Esophagus muscularis mucosa (tissue), 4 donors: Measurements from ENCODE around the gene CHFR. TPM values are rescaled to one million over a fixed set of nuclear protein-coding genes. Genes with fewer than 3 reads are reported as not detected.
"Not testable (repeated sequence)": the region's sequence is repeated elsewhere in the genome, so short reads cannot be mapped to it uniquely, and the experiment has no call there.

ENCODE experiments used
- DNase-seq: peaks from one replicate; pipeline ENCODE4 v3.0.0-alpha.2; 2017; ENCODE audit errors: extremely low spot score
- H3K27ac ChIP-seq, 4 donors: fragments of 200-600 bp; sonication (generic); replicated peaks in 1 of 4; 1 replicate in 3 of 4; 2 replicates in 1 of 4; pipeline ENCODE4 v1.5.1; 2016 to 2019; ENCODE audit warnings: mild to moderate bottlenecking in 1 of 4
- H3K27me3 ChIP-seq, 4 donors: fragments of 200-600 bp; sonication (generic); one replicate each; pipeline versions ENCODE4 v1.5.1 to v1.6.0; 2016 to 2019
- H3K36me3 ChIP-seq, 4 donors: fragments of 200-600 bp; sonication (generic); one replicate each; pipeline ENCODE4 v1.5.1; 2016 to 2019
- H3K4me1 ChIP-seq, 4 donors: fragments of 200-600 bp; sonication (generic); one replicate each; pipeline ENCODE4 v1.5.1; 2016 to 2019
- H3K4me3 ChIP-seq, 4 donors: fragments of 200-600 bp; sonication (generic); 1 replicate in 2 of 4; 2 replicates in 2 of 4; pipeline ENCODE4 v1.5.1; 2016 to 2019; ENCODE audit warnings: mild to moderate bottlenecking in 4 of 4, moderate library complexity in 1 of 4
- H3K9me3 ChIP-seq, 4 donors: fragments of 200-600 bp; sonication (generic); 1 replicate in 3 of 4; 2 replicates in 1 of 4; pipeline ENCODE4 v1.5.1; 2016 to 2019
- EP300 ChIP-seq: sonication (generic); formaldehyde crosslinking; IDR thresholded peaks from one replicate; pipeline ENCODE4 v1.6.1; 2017; ENCODE audit warnings: antibody characterized with exemption
- POLR2A ChIP-seq: fragments of 450-650 bp; IDR thresholded peaks from one replicate; pipeline ENCODE4 v1.6.1; 2017; ENCODE audit warnings: antibody characterized with exemption, moderate library complexity, mild to moderate bottlenecking, low read depth
- POLR2AphosphoS5 ChIP-seq, 2 donors: sonication (generic); formaldehyde crosslinking; IDR thresholded peaks; one replicate each; pipeline ENCODE4 v1.6.1; 2017; ENCODE audit warnings: antibody characterized with exemption in 2 of 2
- WGBS: methylation state at CpG from one replicate; pipeline ENCODE4 v1.1.5; 2018; 5-methylcytosine and 5-hydroxymethylcytosine counted together
- intact Hi-C: fragments of 100-400 bp; cut with DNase I; formaldehyde crosslinking; loops from one replicate; pipeline ENCODE4 v1.15.1; 2023
- total RNA-seq, 4 donors: library from RNA; depleted of rRNA; stranded (reverse); fragments of >200 nt; gene quantifications; one replicate each; pipeline versions ENCODE4 v1.1.0 to v1.2.1, GENCODE V29; 2016
- TF ChIP-seq, protein P1 (sequence below), 3 experiments: fragments of 200-600 bp in 2 of 3; fragments of 450-650 bp in 1 of 3; sonication (generic) in 2 of 3; IDR thresholded peaks; one replicate each; pipeline ENCODE4 v1.5.1; 2017 to 2019; ENCODE audit warnings: antibody characterized with exemption in 3 of 3, mild to moderate bottlenecking in 2 of 3, moderate library complexity in 1 of 3

Gene CHFR
- total RNA-seq, 4 donors from 2014 or later: 35.7 to 41.7 (median 40.0) TPM

GRCh38 chr12:132847363-132848356, 39.7 kb downstream of the CHFR start:
- Histone ChIP-seq H3K27ac (no peak overlapping the region), H3K36me3 (peaks cover 69 to 99% (median 97%) of the 10 kb centered on the region in 4 donors), H3K27me3 (no peaks in the 10 kb centered on the region)

GRCh38 chr12:132844681-132845080, 42.7 kb downstream of the CHFR start:
- H3K27me3 ChIP-seq, H3K27ac ChIP-seq, H3K4me1 ChIP-seq, H3K9me3 ChIP-seq, DNase-seq, H3K4me3 ChIP-seq, intact Hi-C loops: not testable (repeated sequence)
- WGBS: 97% methylated on average over 11 of the region's 11 CpGs
- H3K36me3 ChIP-seq: peaks cover 59 to 99% (median 97%) of the 10 kb centered on the region in 4 donors

More at GRCh38 chr12:132847363-132848356, 39.7 kb downstream of the CHFR start:
- no peaks in the 10 kb centered on the region for H3K4me1 ChIP-seq
- intact Hi-C loops: no loop called here
- H3K9me3 ChIP-seq: no peaks in the 10 kb centered on the region
- TF ChIP-seq, protein P1, sequence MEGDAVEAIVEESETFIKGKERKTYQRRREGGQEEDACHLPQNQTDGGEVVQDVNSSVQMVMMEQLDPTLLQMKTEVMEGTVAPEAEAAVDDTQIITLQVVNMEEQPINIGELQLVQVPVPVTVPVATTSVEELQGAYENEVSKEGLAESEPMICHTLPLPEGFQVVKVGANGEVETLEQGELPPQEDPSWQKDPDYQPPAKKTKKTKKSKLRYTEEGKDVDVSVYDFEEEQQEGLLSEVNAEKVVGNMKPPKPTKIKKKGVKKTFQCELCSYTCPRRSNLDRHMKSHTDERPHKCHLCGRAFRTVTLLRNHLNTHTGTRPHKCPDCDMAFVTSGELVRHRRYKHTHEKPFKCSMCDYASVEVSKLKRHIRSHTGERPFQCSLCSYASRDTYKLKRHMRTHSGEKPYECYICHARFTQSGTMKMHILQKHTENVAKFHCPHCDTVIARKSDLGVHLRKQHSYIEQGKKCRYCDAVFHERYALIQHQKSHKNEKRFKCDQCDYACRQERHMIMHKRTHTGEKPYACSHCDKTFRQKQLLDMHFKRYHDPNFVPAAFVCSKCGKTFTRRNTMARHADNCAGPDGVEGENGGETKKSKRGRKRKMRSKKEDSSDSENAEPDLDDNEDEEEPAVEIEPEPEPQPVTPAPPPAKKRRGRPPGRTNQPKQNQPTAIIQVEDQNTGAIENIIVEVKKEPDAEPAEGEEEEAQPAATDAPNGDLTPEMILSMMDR (IDR thresholded peaks at IDR 0.05): no peak
- TF ChIP-seq EP300 (no peak), POLR2AphosphoS5 (IDR thresholded peaks at IDR 0.05) (no peak), POLR2A (no peak)
- DNase-seq: no peak
- H3K4me3 ChIP-seq: no peak overlapping the region
- 72% methylated on average over 29 of the region's 30 CpGs for WGBS

DNA sequence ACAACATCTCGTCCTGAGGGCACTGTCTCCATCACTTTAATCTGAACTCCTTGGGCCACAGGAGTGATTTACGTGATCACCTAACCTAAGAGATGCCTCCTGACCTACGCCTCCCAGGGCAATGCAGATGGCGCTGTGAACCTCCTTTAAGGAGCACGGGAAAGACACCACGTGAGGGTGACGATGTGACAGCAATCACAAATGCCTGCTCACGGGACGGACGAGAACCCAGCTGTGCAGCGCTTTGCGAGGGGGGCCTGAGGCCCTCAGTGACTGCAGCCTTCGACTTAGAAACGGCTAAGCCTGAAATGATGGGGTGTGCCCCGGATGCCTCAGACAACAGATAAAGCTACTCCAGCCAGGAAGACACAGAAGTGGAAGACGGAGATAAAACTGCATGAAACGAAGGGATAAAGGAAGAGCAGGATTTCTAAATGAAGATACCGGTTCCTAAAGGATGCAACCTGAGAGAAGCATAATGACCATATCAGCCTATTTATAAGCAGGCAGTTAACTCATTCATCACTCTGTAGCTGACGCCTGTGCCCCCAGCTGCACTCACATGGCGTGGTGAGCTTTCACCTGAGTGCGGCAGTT, 44.9 kb downstream of the CHFR start:
- peaks cover 46 to 93% (median 87%) of the 10 kb centered on the region in 4 donors for H3K36me3 ChIP-seq
- no peak for TF ChIP-seq POLR2A
- TF ChIP-seq, protein P1 (IDR thresholded peaks at IDR 0.05): no peak
- no peak for TF ChIP-seq EP300
- no peak for TF ChIP-seq POLR2AphosphoS5 (IDR thresholded peaks at IDR 0.05)
- 75% methylated on average over 21 of the region's 21 CpGs for WGBS

GRCh38 chr12:132841151-132841550, 46.3 kb downstream of the CHFR start:
- H3K27me3 ChIP-seq: no peaks in the 10 kb centered on the region
- H3K27ac ChIP-seq: no peak overlapping the region
- H3K4me1 ChIP-seq: peaks cover 0 to 21% (median 15%) of the 10 kb centered on the region in 4 donors
- intact Hi-C loops: no loop called here
- TF ChIP-seq, protein P1 (IDR thresholded peaks at IDR 0.05): no peak
- no peak for TF ChIP-seq POLR2AphosphoS5 (IDR thresholded peaks at IDR 0.05)
- TF ChIP-seq EP300: no peak
- no peak for TF ChIP-seq POLR2A
- 97% methylated on average over 15 of the region's 15 CpGs for WGBS
- H3K36me3 ChIP-seq: peaks cover 34 to 84% (median 73%) of the 10 kb centered on the region in 4 donors
- DNase-seq: no peak
- no peak overlapping the region for H3K4me3 ChIP-seq
- H3K9me3 ChIP-seq: no peaks in the 10 kb centered on the region

More for the DNA sequence above, 44.9 kb downstream of the CHFR start:
- peaks cover 0 to 13% (median 9%) of the 10 kb centered on the region in 4 donors for H3K4me1 ChIP-seq
- intact Hi-C loops: no loop called here
- no peak for DNase-seq
- no peak overlapping the region for H3K4me3 ChIP-seq
- no peaks in the 10 kb centered on the region for H3K9me3 ChIP-seq
- H3K27me3 ChIP-seq: no peaks in the 10 kb centered on the region
- H3K27ac ChIP-seq: no peak overlapping the region

GRCh38 chr12:132840536-132840935, 46.9 kb downstream of the CHFR start:
- DNase-seq: no peak
- H3K36me3 ChIP-seq: peaks cover 29 to 78% (median 66%) of the 10 kb centered on the region in 4 donors
- peaks cover 0 to 21% (median 15%) of the 10 kb centered on the region in 4 donors for H3K4me1 ChIP-seq
- 87% methylated on average over 18 of the region's 20 CpGs for WGBS
- TF ChIP-seq POLR2A: no peak
- TF ChIP-seq EP300: no peak
- TF ChIP-seq POLR2AphosphoS5 (IDR thresholded peaks at IDR 0.05): no peak
- TF ChIP-seq, protein P1 (IDR thresholded peaks at IDR 0.05): no peak
- intact Hi-C loops: no loop called here
- H3K27me3 ChIP-seq: no peaks in the 10 kb centered on the region
- no peak overlapping the region for H3K4me3 ChIP-seq
- no peak overlapping the region for H3K27ac ChIP-seq
- H3K9me3 ChIP-seq: no peaks in the 10 kb centered on the region
